ENCODE measurements around the gene ARHGEF25.

GRCh38 chr12:57630891-57631433 is 19.7 kb downstream of the ARHGEF25 start:
- TF ChIP-seq CTCF (IDR thresholded peaks at IDR 0.05): no peak
- TF ChIP-seq ZFX (IDR thresholded peaks at IDR 0.05; ENCODE audit: borderline replicate concordance): no peak
